Activated gamma-delta T cell treated with anti-CD3 and anti-CD28 coated beads, Interleukin-2, amount 50 U/mL, for 16 hours (primary cell): ENCODE data around the gene GCNT2.
"Not testable (repeated sequence)": the region's sequence is repeated elsewhere in the genome, so short reads cannot be mapped to it uniquely, and the experiment has no call there.

Source experiments
- DNase-seq: peaks from one replicate; pipeline ENCODE4 v3.0.0-alpha.2; 2020; ENCODE audit warnings: low read depth

GCNT2 gene

DNA sequence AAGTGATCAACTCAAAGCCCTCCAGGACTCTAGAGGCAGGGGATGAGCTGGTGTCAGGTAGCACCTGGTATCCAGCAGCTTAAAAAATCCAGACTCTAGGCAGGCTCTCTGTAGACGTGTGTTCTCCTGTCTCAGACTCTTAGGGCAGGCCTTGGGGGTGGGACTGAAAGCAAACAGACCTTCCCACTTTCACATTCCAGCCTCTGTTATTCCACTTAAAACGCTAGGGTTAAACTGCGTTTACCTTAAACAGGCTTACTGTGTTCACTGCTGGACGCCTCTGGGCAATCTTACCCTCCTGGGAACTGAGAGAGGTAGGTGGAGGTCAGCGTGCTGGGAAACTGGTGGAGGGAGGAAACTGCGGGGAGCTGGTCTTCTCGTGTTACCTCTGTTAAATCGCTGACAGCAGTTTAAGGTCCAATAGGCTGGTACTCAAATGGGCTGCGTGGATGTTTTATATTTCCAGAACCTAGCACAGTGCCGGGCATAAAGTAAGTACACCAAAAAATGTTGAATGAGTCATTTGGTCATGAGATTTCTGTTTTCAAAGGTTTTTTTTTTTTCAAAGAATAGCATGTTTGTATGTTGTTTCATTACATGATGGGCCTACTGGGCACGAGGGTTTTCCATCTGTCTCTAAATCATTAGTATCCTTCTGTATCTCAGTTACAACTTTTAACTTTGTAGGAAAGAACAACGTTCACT is at the start of gene GCNT2:
Gene GCNT2 (plus strand): TSS at position 248 of the 705 bp plus-strand sequence. CDS start 7,561 bp downstream, outside the sequence.
- DNase-seq: no peak

GRCh38 chr6:10472634-10473033 is 48.5 kb upstream of the GCNT2 start:
- DNase-seq: no peak

DNA sequence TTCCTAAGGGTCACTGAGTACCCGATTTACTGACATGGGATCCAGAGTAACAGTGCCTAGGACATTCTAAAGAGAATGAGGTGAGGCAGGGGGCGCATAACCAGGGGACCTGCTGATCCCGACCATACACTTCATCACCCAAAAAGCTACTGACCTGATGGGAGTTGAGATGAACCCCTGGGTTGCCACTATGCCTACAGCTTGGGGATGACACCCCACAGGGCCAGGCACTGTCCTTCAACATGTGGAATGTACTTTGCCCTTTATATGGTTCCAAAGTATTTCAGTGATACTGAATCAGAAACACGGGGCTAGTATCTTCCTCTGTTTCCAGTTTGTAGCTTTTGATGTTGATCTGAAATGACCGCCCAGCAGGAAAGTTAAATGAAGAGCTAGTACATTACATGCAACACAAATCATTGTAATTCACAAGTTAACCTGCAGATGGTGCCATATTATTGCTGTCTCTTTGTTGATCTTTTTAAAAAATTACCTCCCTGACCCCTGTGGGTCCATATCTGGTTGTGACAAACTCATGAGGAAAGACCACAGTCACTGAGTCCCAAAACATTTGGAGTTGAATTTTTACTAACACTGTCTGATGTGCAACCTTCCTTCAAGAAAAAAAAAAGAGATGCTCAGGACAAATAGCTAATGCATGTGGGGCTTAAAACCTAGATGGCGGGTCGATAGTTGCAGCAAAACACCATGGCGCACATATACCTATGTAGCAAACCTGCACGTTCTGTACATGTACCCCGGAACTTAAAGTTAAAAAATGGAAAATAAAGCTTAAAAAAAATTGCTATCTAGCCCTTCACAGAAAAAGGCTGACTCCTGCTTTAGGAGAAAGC is 42.7 kb upstream of the GCNT2 start:
- DNase-seq: no peak

- no peak for DNase-seq
Observed at GRCh38 chr6:10479939-10480700, 41.0 kb upstream of the GCNT2 start.

GRCh38 chr6:10481101-10481500 is 40.0 kb upstream of the GCNT2 start:
- DNase-seq: no peak

GRCh38 chr6:10482636-10483257 is 38.4 kb upstream of the GCNT2 start:
- DNase-seq: no peak

GRCh38 chr6:10484912-10485311 is 36.2 kb upstream of the GCNT2 start:
- DNase-seq: no peak

GRCh38 chr6:10485406-10485805 is 35.7 kb upstream of the GCNT2 start:
- no peak for DNase-seq

DNA sequence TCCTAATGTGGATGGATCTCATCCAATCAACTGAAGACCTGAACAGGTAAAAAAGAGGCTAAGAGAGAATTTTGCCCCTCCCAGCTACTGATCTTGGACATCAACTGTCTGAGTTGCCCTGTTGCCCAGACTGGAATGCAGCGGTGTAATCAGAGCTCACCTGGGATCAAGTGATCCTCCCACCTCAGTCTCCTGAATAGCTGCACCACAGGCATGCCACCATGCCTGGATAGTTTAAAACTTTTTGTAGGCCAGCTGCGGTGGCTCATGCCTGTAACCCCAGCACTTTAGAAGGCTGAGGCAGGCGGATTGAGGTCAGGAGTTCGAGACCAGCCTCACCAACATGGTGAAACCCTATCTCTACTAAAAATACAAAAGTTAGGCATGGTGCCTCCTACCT is 34.9 kb upstream of the GCNT2 start:
- DNase-seq: no peak

DNA sequence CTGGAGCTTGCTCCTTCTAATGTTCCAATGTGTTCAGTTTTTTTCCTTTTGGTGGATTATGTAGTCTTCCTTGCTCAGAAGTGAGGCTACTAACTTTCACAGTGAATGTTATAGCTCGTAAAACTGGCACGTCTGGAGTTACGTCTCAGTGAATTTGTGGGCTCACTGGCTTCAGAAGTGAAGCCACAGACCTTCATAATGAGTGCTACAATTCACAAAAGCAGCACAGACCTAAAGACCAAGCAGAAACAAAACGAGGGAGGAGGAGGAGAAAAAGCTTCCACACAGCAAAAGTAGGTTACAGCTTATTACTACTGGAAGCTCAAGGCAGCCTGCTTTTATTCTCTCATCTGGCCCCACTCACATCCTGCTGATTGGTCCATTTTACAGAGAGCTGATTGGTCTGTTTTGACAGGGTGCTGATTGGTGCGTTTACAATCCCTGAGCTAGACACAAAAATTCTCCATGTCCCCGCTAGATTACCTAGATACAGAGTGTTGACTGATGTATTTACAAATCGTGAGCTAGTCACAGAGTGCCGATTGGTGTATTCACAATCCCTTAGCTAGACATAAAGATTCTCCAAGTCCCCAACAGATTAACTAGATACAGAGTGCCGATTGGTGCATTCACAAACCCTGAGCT is 34.1 kb upstream of the GCNT2 start:
- not testable (repeated sequence) for DNase-seq

GRCh38 chr6:10487668-10488327 is 33.4 kb upstream of the GCNT2 start:
- DNase-seq: no peak

- DNase-seq: no peak
Observed at GRCh38 chr6:10491463-10491862, 29.7 kb upstream of the GCNT2 start.

DNA sequence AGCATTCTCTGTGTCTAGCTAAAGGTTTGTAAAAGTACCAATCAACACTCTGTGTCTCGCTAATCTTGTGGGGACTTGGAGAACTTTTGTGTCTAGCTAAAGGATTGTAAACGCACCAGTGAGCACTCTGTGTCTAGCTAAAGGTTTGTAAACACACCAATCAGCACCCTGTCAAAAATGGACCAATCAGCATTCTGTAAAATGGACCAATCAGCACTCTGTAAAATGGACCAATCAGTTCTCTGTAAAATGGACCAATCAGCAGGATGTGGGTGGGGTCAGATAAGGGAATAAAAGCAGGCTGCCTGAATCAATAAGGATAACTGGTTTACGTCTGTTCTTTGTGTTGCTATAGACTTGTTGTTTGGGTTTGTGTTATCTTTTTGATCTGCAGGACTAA is 29.2 kb upstream of the GCNT2 start:
- DNase-seq: not testable (repeated sequence)

- DNase-seq: no peak
Observed at GRCh38 chr6:10495029-10495428, 26.1 kb upstream of the GCNT2 start.

DNA sequence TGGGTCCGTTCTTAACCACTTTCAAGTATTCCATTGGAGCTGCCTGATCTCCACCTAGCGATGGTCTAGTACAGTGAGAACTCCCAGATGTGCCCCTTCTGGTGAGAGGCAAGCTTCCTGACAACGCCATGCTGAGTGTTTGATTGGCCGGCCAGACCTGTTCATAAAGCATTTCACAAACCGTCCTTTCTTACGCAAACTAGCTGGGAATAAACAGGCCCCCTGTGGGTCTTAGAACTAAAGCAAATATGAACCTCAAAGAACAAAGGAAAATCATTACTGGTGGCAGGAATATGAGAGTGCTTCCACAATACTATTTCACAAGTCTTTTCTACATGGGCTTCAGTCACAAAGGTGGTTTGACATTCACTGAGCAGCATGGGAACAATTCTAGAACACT is 15.6 kb upstream of the GCNT2 start:
- DNase-seq: no peak

DNA sequence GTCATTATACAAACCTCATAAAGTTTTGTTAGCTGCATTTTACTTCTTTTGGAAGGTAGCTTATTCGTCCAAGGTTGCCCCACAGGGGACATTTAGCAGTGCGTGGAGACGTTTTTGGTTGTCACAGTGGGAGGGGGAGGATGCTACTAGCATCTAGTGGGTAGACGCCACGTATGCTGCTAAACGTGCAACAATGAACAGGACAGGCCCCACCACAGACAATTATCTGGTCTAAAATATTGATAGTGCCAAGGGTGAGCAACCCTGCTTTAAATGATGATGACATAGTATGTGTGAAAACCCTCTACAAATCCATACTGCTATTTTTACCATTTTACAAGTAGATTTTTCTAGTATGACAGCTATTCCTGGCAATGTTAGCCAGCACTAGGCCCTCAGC is 13.9 kb upstream of the GCNT2 start:
- DNase-seq: no peak

GRCh38 chr6:10507715-10508114 is 13.4 kb upstream of the GCNT2 start:
- DNase-seq: no peak

- no peak for DNase-seq
Observed at GRCh38 chr6:10510592-10511367, 10.4 kb upstream of the GCNT2 start.

DNA sequence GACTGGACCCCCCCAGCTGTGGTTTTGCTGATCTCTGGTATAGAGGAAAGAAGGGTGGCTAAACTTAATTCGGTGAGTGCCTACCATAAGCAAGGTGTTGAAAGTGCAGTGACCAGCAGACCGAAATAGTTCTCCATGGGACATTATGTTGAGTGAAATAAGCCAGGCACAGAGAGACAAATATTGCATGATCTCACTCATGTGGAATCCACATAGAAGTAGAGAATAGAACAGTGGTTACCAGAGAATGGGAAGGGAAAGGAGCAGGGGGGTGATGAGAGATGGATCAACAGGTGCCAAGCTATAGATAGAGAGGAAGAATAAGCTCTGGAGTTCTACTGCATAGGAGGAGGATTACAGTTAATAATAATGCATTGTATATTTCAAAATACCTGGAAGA is 9.7 kb upstream of the GCNT2 start:
- DNase-seq: no peak

GRCh38 chr6:10513544-10513943 is 7.6 kb upstream of the GCNT2 start:
- DNase-seq: no peak
